Astrocyte of the spinal cord (primary cell): ENCODE data around the gene ASRGL1.

Experiments
- DNase-seq: peaks from one replicate; pipeline ENCODE4 v3.0.0; 2011; ENCODE audit warnings: low read depth, low spot score
- H3K4me3 ChIP-seq: 2 replicates; pipeline ENCODE4 v1.5.1; 2011; ENCODE audit warnings: low read depth, mild to moderate bottlenecking, low read length, moderate library complexity
- in situ Hi-C: cut with HindIII; loops from 2 replicates; pipeline ENCODE4 v1.10.0; 2017; ENCODE audit warnings: low sequenced_read_pairs
- TF ChIP-seq, protein P1 (sequence below): IDR thresholded peaks from 2 replicates; pipeline ENCODE4 v1.5.1; 2012; ENCODE audit warnings: low read depth, mild to moderate bottlenecking, low read length, inconsistent platforms

Gene ASRGL1

DNA sequence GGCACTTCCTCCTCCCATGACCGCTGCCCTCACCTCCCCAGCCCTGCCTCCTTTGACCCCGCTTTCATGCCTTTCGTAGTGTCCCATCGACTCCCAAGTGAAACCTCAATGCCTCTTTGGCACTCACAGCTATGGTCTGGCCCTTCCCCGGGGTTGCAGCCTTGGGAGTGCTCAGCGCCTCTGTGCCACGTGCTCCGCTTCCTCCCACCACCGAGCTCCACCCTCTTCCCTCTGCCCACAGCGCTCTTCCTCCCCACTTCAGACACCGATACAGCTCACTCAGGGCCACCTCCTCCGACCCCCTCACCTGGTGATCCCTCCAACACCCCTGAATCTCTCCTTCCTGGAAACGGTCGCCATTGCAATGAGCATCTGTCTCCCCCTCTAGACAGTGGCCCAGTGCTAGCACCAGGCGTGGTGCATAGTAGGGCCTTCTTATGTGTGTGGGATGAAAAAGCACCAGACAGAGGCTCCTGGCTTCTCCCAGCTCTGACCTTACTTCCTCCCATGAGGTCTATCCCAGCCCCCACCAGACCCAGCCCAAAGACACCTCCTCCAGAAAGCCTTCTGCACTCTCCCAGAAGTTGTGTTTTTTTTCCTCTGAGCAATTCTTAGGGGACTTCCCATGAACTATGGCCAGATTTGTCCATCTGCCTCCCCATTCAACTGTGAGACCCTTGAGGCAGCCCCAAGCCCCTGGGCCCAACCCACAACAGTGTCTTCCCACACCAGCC, 65.1 kb downstream of the ASRGL1 start:
- H3K4me3 ChIP-seq, result no peak overlapping the region
- DNase-seq, result no peak
- in situ Hi-C loops, result no loop called here

DNA sequence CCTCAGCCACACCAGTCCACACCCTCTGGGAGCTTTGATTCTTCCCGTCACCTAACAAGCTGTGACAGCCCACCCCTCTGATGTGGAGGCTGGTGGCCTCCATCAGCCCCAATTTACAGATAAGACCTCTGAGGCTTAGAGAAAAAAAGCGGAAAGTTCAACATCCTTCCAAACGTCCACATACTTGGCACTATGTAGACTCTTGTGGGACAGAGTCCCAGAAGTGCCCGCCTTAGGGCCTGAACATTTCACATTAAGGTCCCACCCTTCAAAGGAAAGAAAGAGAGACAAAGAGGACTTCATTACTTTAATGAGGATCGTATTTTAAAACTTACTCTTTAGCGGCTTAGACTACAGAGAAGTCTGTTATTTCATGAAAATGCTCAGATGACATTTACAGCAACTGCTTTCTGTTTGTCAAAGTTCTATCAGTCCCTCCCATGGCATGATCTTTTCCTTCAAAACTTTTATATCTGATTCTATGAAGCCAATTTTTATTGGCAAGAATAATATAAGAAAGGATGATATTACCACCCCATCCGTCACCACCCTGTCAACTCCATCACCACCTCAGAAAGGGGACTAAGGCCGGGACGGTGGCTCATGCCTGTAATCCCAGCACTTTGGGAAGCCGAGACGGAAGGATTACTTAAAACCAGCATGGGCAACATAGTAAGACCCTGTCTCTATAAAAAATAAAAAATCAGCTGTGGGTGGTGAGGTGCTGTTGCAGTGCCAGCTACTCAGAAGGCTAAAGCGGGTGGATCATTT, 65.9 kb downstream of the ASRGL1 start:
- in situ Hi-C loops, result no loop called here
- TF ChIP-seq, protein P1, sequence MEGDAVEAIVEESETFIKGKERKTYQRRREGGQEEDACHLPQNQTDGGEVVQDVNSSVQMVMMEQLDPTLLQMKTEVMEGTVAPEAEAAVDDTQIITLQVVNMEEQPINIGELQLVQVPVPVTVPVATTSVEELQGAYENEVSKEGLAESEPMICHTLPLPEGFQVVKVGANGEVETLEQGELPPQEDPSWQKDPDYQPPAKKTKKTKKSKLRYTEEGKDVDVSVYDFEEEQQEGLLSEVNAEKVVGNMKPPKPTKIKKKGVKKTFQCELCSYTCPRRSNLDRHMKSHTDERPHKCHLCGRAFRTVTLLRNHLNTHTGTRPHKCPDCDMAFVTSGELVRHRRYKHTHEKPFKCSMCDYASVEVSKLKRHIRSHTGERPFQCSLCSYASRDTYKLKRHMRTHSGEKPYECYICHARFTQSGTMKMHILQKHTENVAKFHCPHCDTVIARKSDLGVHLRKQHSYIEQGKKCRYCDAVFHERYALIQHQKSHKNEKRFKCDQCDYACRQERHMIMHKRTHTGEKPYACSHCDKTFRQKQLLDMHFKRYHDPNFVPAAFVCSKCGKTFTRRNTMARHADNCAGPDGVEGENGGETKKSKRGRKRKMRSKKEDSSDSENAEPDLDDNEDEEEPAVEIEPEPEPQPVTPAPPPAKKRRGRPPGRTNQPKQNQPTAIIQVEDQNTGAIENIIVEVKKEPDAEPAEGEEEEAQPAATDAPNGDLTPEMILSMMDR, result no peak
- no peak for DNase-seq
- H3K4me3 ChIP-seq, result no peak overlapping the region

More for the DNA sequence above, 65.1 kb downstream of the ASRGL1 start:
- TF ChIP-seq, protein P1, result no peak

DNA sequence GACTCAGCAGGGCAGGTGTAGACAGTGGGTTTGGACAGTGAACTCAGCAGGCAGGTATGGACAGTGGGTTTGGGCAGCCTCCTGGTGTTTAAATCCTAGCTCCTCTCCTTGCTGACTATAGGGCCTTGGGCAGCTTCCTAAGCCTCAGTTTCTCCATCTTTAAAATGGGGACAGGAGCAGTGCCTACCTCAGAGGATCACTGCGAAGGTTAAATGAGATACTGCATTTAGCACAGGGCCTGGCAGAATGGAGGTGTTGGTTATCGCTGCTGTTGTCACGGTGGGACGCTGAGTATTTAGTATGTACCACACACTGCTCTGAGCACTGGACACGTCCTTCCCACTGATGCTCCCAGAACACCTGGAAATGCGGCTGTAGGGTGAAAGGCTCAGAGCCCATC, 67.2 kb downstream of the ASRGL1 start:
- TF ChIP-seq, protein P1, result no peak
- DNase-seq, result no peak
- in situ Hi-C loops, result no loop called here
- no peak overlapping the region for H3K4me3 ChIP-seq

DNA sequence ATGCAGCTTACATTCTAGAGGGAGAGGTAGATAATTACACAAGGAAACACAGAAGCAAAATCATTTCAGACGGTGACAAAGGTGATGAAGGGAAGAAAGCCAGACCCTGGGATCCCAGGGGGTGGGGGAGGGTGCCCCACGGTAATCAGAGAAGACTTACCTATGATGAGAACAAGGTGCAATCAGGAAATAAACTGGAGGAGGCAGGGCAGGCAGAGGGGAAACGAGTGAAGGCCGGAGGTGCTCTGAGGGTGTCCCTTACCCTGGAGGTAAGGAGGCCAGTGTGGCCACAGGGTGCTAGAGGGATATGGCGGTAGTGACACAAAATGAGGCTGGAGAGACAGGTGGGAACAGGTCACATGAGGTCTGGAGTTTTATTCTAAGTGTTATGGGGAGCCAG, 67.7 kb downstream of the ASRGL1 start:
- DNase-seq, result no peak
- TF ChIP-seq, protein P1, result no peak
- no peak overlapping the region for H3K4me3 ChIP-seq
- in situ Hi-C loops, result no loop called here

DNA sequence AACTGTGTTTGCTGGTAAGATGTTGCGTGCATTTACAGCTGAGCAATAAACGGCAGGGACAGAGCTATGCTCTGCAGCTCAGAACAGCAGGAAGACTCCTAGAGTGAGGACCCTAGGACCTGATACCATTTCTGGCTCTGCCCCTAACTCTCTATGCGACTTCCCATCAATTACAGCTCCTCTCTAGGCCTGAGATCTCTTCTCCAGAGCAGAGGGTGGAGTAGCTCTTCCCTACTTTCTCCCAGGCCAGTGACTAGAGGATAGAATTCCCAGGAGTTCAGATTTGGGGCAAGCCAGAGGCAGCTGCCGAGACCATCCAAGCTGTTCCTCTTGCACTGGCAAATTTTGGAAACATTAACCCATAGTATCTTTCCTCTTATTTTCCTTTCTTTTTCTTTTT, 68.8 kb downstream of the ASRGL1 start:
- TF ChIP-seq, protein P1, result no peak
- H3K4me3 ChIP-seq, result no peak overlapping the region
- DNase-seq, result no peak
- in situ Hi-C loops, result no loop called here

DNA sequence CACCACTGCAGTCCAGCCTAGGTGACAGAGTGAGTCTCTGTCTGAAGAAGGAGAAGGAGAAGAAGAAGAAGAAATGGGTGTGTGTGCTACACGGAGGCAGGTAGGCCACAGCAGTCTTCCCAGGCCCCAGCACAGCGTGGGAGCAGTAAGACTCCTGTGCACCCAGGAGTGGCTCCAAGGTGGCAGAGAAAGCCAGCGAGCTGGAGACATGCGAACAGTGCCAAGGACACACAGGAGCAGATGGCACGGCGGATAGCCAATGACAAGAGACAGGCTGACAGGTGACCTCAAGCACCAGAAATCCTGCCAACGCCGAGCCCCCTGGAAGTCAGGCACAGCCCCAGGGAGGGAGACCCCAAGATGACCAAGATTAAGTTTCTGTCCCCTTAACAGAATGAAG, 72.6 kb downstream of the ASRGL1 start:
- no peak overlapping the region for H3K4me3 ChIP-seq
- no peak for DNase-seq
- TF ChIP-seq, protein P1, result no peak
- in situ Hi-C loops, result no loop called here
